Superior temporal gyrus (tissue), 1 donor: ENCODE measurements around the gene PHACTR1.

Experiments
- DNase-seq: peaks from one replicate; pipeline ENCODE4 v3.0.0-alpha.2; 2016; ENCODE audit errors: extremely low spot score

Gene PHACTR1

DNA sequence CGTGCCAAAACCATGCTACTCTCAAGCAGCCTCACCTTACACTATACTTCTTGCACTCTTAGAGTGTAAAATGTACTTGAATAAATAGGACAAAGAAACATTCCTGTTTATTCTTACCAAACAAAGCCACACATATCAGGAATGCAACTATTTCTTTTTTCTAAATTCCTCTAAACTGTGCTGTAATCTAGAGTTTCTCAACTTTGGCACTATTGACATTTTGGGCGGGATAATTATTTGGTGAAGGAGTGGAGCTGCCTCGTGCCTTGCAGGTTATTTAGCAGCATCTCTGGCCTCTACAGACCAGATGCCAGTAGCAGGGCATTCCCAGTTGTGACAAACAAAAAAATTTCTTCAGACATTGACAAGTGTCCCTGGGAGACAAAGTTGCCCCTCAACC lies 86.9 kb downstream of the PHACTR1 start:
- no peak for DNase-seq

GRCh38 chr6:12804952-12805645 lies 88.5 kb downstream of the PHACTR1 start:
- DNase-seq = peak; percentile 50

DNA sequence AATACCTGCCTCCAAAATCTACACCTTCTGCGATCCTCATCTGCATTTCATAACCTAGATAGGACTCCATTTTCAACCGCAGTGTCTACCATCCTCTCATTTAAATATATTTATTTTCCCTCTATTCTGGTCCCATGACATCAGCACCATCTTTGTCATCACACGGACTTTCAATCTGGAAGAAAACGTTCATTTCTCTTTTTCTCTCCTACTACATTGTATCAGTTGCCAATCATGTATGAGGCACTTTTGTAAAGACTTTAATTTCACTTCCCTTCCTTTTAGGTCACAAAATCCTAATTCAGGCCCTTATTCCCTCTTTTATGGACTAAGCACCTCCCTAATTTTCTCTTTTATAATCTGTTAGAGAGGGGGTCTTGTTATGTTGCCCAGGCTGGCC lies 89.6 kb downstream of the PHACTR1 start:
- DNase-seq = no peak

GRCh38 chr6:12806796-12807195 lies 90.2 kb downstream of the PHACTR1 start:
- DNase-seq = no peak

DNA sequence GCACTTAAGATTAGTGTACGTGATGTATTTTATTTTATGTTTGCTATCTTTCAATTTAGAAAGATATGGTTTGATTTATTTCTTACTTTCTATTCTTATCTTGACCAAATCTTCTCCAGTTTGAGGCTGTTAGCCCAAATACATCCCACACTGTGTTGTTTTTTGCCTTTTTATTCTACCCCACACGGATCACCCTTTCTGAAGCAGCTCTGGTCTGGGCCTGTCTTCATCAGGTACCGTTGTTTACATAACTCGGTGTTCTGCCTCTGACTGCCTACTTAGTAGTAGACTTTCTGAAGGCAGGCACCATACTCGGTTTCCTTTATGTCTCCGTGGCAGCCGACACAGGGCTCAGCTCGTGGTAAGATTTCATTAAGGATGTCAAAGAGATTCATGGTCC lies 95.0 kb downstream of the PHACTR1 start:
- no peak for DNase-seq

GRCh38 chr6:12813321-12813720 lies 96.8 kb downstream of the PHACTR1 start:
- no peak for DNase-seq

GRCh38 chr6:12814015-12814414 lies 97.4 kb downstream of the PHACTR1 start:
- no peak for DNase-seq

GRCh38 chr6:12815089-12815488 lies 98.5 kb downstream of the PHACTR1 start:
- no peak for DNase-seq

- DNase-seq = no peak
Measured at GRCh38 chr6:12815884-12816600, 99.5 kb downstream of the PHACTR1 start.

GRCh38 chr6:12818324-12818723 lies 101.8 kb downstream of the PHACTR1 start:
- DNase-seq = no peak

DNA sequence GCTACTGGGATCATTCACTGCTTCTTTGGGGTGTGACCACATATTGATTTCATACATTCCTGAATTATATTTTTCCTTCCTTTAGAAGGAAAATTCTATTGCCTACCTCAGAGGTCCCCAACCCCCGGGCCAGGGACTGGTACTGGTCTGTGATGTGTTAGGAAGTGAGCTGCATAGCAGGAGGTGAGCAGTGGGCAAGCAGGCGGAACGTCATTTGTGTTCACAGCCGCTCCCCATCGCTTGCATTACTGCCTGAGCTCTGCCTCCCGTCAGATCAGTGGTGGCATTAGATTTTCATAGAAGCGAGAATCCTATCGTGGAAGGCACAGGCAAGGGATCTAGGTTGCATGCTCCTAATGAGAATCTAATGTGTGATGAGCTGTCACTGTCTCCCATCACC lies 107.3 kb downstream of the PHACTR1 start:
- DNase-seq = no peak

DNA sequence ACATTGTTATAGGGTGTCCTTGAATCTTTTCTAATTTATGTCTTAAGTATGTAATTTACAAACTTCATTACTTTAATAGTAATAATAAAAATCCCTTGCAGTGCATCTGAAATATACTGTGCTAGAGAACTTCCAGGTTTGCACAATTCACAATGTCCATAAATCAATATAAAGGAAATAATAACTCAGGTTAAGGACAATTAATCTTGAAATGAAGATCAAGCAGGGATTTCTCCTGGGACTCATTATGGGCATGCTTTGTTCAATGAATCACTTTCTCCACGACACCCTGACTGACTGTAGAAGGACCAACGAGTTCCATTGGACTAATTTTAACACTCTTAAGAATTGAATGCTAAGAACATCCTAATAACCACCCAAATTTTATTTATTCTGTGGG lies 110.0 kb downstream of the PHACTR1 start:
- no peak for DNase-seq

GRCh38 chr6:12827921-12828320 lies 111.4 kb downstream of the PHACTR1 start:
- DNase-seq = no peak

- DNase-seq = no peak
Measured at GRCh38 chr6:12832226-12832735, 115.7 kb downstream of the PHACTR1 start.

- DNase-seq = no peak
Measured at GRCh38 chr6:12836009-12836408, 119.4 kb downstream of the PHACTR1 start.

DNA sequence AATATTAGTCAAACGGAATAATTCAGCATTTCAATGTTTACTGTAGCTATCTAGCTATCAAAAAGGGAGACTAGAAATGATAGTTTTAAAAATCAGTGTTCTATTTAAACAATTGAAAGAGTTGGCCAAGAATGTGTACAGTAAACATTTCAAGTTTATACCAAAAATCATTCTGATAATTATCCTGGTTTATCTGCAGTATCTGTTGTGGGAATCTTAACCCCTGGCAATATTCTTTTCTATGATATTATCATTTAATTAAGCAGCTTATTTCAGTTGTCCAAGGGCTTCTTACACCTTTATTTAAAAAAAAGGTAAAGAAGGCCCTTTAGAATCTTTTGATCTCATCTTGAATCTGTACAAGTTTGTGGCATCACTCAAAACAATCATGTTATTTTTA lies 125.1 kb downstream of the PHACTR1 start:
- DNase-seq = no peak

DNA sequence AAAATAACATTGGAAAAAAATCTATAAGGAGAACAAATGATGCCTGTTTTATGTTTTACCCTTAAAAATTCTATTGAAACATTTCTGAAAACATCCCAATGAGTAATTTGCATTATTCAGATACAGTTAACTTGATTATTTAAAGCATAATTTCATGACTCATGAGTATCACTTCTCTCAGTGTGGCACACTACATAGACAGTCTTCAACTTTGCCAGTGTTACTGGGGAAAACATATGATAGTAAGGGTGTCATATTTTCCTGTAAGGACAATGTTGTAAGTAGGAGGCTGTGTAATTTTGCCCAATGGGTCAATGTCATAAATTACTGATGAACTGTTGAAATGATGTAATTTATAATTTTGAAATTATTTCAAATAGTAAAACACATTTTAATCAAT lies 125.5 kb downstream of the PHACTR1 start:
- no peak for DNase-seq

GRCh38 chr6:12842658-12843057 lies 126.1 kb downstream of the PHACTR1 start:
- no peak for DNase-seq

GRCh38 chr6:12844284-12845223 lies 128.0 kb downstream of the PHACTR1 start:
- DNase-seq = peak; percentile 57

GRCh38 chr6:12845224-12846004 lies 128.8 kb downstream of the PHACTR1 start:
- peak; percentile 40 for DNase-seq
